ENCODE data around the gene KLHL17.

DNA sequence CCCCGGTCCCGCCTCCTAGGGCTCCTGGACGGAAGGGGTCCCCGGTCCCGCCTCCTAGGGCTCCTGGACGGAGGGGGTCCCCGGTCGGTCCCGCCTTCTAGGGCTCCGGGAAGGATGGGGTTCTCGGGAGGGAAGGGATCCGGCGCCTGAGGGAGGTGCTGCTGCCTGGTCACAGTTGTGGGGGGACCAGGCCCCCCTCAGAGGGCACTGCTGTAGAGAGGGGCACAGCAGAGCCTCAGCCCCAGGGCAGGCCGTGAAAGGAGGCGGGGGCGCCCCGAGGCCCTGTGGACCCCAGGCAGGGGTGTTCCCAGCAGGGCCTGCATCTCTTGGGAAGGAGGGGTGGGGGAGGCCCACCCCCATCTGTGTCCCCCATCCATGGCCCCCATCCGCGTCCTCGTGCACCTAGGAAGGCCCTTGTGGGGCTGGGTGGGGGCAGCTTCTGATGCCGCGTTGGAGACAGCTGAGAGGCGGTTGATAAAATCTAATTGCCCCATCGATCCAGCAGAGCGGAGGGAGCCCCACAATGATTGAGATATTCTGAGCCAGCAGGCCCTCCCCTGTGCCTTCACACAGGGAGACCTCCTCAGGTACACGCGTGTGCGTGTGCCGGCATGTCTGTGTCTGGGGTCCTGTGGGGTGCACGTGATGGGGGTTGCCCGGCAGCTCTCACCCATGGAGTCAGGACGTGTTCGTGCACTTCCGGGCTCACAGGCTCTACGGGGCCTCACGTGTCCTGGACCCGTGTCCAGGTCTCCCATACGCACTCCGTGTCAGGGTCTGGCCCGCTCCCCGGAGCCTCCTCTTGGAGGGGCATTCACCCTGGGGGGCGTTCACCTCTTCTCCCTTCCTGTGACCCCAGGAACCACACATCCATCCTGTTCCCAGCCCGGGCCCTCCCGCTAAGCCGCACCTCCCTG is 23.8 kb upstream of the KLHL17 start:
- TF ChIP-seq, protein P1, sequence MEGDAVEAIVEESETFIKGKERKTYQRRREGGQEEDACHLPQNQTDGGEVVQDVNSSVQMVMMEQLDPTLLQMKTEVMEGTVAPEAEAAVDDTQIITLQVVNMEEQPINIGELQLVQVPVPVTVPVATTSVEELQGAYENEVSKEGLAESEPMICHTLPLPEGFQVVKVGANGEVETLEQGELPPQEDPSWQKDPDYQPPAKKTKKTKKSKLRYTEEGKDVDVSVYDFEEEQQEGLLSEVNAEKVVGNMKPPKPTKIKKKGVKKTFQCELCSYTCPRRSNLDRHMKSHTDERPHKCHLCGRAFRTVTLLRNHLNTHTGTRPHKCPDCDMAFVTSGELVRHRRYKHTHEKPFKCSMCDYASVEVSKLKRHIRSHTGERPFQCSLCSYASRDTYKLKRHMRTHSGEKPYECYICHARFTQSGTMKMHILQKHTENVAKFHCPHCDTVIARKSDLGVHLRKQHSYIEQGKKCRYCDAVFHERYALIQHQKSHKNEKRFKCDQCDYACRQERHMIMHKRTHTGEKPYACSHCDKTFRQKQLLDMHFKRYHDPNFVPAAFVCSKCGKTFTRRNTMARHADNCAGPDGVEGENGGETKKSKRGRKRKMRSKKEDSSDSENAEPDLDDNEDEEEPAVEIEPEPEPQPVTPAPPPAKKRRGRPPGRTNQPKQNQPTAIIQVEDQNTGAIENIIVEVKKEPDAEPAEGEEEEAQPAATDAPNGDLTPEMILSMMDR (optimal IDR thresholded peaks at IDR 0.05 in 1 of 3, IDR thresholded peaks at IDR 0.05 in 1 of 3, conservative IDR thresholded peaks at IDR 0.05 in 1 of 3; ENCODE audit: extremely low read depth in 1 of 3, insufficient read depth in 2 of 3, low read length in 3 of 3) = no peak
- TF ChIP-seq EZH2 (IDR thresholded peaks at IDR 0.05; ENCODE audit: low read length) = peak; percentile 81
